SJSA1 (cell line): ENCODE measurements around the gene TOM1L1. TPM values are rescaled to one million over a fixed set of nuclear protein-coding genes. Genes with fewer than 3 reads are reported as not detected.

ENCODE experiments used
- DNase-seq, 2 experiments: peaks; one replicate each; pipeline ENCODE4 v3.0.0-alpha.2; 2015 to 2020; ENCODE audit warnings: low spot score in 2 of 2, low read depth in 1 of 2
- H3K27ac ChIP-seq: fragments of 250-450 bp; sonication (Bioruptor Pico); 2 replicates; pipeline ENCODE4 v1.5.1; 2020; ENCODE audit warnings: mild to moderate bottlenecking, moderate library complexity
- H3K27me3 ChIP-seq: fragments of 250-450 bp; sonication (Bioruptor Pico); replicated peaks from 2 replicates; pipeline ENCODE4 v1.5.1; 2020; ENCODE audit warnings: mild to moderate bottlenecking, moderate library complexity
- H3K36me3 ChIP-seq: fragments of 250-450 bp; sonication (Bioruptor Pico); 2 replicates; pipeline ENCODE4 v1.5.1; 2020; ENCODE audit warnings: mild to moderate bottlenecking
- H3K4me1 ChIP-seq: fragments of 250-450 bp; sonication (Bioruptor Pico); replicated peaks from 2 replicates; pipeline ENCODE4 v1.6.1; 2021; ENCODE audit warnings: mild to moderate bottlenecking
- H3K4me3 ChIP-seq: fragments of 250-450 bp; sonication (Bioruptor Pico); 2 replicates; pipeline ENCODE4 v1.5.1; 2020; ENCODE audit warnings: mild to moderate bottlenecking
- H3K9me3 ChIP-seq: fragments of 250-450 bp; sonication (Bioruptor Pico); replicated peaks from 2 replicates; pipeline ENCODE4 v1.5.1; 2020; ENCODE audit warnings: mild to moderate bottlenecking
- total RNA-seq: library from RNA; depleted of rRNA; stranded (reverse); fragments of >200 nt; shearing (Covaris generic); gene quantifications from 2 replicates; pipeline ENCODE4 v1.2.3, GENCODE V29; 2014

The TOM1L1 gene
- total RNA-seq, 1 experiment from 2014 or later: 49.3 TPM

GRCh38 chr17:54944796-54945195 is 44.1 kb downstream of the TOM1L1 start:
- peak overlapping the region; percentile 88 for H3K27ac ChIP-seq

GRCh38 chr17:54945231-54945630 is 44.6 kb downstream of the TOM1L1 start:
- Histone ChIP-seq H3K36me3 (peaks cover 30% of the 10 kb centered on the region), H3K27ac (peak overlapping the region; percentile 88), H3K4me3 (no peak overlapping the region), H3K4me1 (peaks cover 51% of the 10 kb centered on the region), H3K9me3 (no peaks in the 10 kb centered on the region), H3K27me3 (no peaks in the 10 kb centered on the region)
- no peak for DNase-seq

More at GRCh38 chr17:54944796-54945195, 44.1 kb downstream of the TOM1L1 start:
- peak; percentile 69 to 90 for DNase-seq
- Histone ChIP-seq H3K36me3 (peaks cover 30% of the 10 kb centered on the region), H3K9me3 (no peaks in the 10 kb centered on the region), H3K4me1 (peaks cover 51% of the 10 kb centered on the region), H3K4me3 (no peak overlapping the region), H3K27me3 (no peaks in the 10 kb centered on the region)

GRCh38 chr17:54945671-54946070 is 45.0 kb downstream of the TOM1L1 start:
- no peaks in the 10 kb centered on the region for H3K27me3 ChIP-seq
- peak overlapping the region; percentile 88 for H3K27ac ChIP-seq
- DNase-seq: no peak
- no peak overlapping the region for H3K4me3 ChIP-seq
- peaks cover 30% of the 10 kb centered on the region for H3K36me3 ChIP-seq
- peaks cover 51% of the 10 kb centered on the region for H3K4me1 ChIP-seq
- no peaks in the 10 kb centered on the region for H3K9me3 ChIP-seq

- peaks cover 29% of the 10 kb centered on the region for H3K36me3 ChIP-seq
- H3K4me3 ChIP-seq: no peak overlapping the region
- H3K27ac ChIP-seq: no peak overlapping the region
- no peak for DNase-seq
- peaks cover 51% of the 10 kb centered on the region for H3K4me1 ChIP-seq
- H3K27me3 ChIP-seq: no peaks in the 10 kb centered on the region
- no peaks in the 10 kb centered on the region for H3K9me3 ChIP-seq
Observed at GRCh38 chr17:54947396-54947795, 46.7 kb downstream of the TOM1L1 start.

- Histone ChIP-seq H3K27ac (peak overlapping the region; percentile 13), H3K4me1 (peaks cover 51% of the 10 kb centered on the region), H3K36me3 (peaks cover 29% of the 10 kb centered on the region), H3K4me3 (no peak overlapping the region), H3K27me3 (no peaks in the 10 kb centered on the region), H3K9me3 (no peaks in the 10 kb centered on the region)
- peak; percentile 88 to 92 for DNase-seq
Observed at GRCh38 chr17:54948380-54948779, 47.7 kb downstream of the TOM1L1 start.

GRCh38 chr17:54950116-54950515 is 49.5 kb downstream of the TOM1L1 start:
- H3K9me3 ChIP-seq: no peaks in the 10 kb centered on the region
- H3K27ac ChIP-seq: no peak overlapping the region
- peaks cover 38% of the 10 kb centered on the region for H3K4me1 ChIP-seq
- DNase-seq: no peak
- no peak overlapping the region for H3K4me3 ChIP-seq
- H3K27me3 ChIP-seq: no peaks in the 10 kb centered on the region
- H3K36me3 ChIP-seq: peaks cover 38% of the 10 kb centered on the region

GRCh38 chr17:54951286-54951685 is 50.6 kb downstream of the TOM1L1 start:
- H3K36me3 ChIP-seq: peaks cover 50% of the 10 kb centered on the region
- H3K27ac ChIP-seq: no peak overlapping the region
- no peaks in the 10 kb centered on the region for H3K9me3 ChIP-seq
- no peak for DNase-seq
- H3K4me1 ChIP-seq: peaks cover 27% of the 10 kb centered on the region
- H3K27me3 ChIP-seq: no peaks in the 10 kb centered on the region
- no peak overlapping the region for H3K4me3 ChIP-seq

GRCh38 chr17:54956791-54957190 is 56.1 kb downstream of the TOM1L1 start:
- H3K27me3 ChIP-seq: no peaks in the 10 kb centered on the region
- peaks cover 74% of the 10 kb centered on the region for H3K36me3 ChIP-seq
- H3K4me3 ChIP-seq: no peak overlapping the region
- no peaks in the 10 kb centered on the region for H3K9me3 ChIP-seq
- H3K27ac ChIP-seq: no peak overlapping the region
- H3K4me1 ChIP-seq: no peaks in the 10 kb centered on the region
- DNase-seq: no peak

- no peak overlapping the region for H3K27ac ChIP-seq
- H3K4me3 ChIP-seq: peak overlapping the region; percentile 67
- no peak for DNase-seq
Observed at GRCh38 chr17:54967621-54968261, 67.1 kb downstream of the TOM1L1 start.

GRCh38 chr17:54968262-54968987 is 67.8 kb downstream of the TOM1L1 start, which contains the start of the genes COX11 and STXBP4:
COX11 (minus strand) TSS chr17:54968654; CDS start chr17:54968646, 8 bp downstream.
STXBP4 (plus strand) TSS chr17:54968765; CDS start chr17:54986220, 17,455 bp downstream.
- Histone ChIP-seq H3K36me3 (peaks cover 43% of the 10 kb centered on the region), H3K4me1 (peaks cover 16% of the 10 kb centered on the region), H3K27me3 (no peaks in the 10 kb centered on the region), H3K27ac (peak within 1 kb of the TSS; percentile 59), H3K4me3 (peak within 1 kb of the TSS; percentile 67), H3K9me3 (no peaks in the 10 kb centered on the region)
- peak; percentile 96 to 98 for DNase-seq

More at GRCh38 chr17:54967621-54968261, 67.1 kb downstream of the TOM1L1 start:
- H3K27me3 ChIP-seq: no peaks in the 10 kb centered on the region
- peaks cover 50% of the 10 kb centered on the region for H3K36me3 ChIP-seq
- peaks cover 16% of the 10 kb centered on the region for H3K4me1 ChIP-seq
- no peaks in the 10 kb centered on the region for H3K9me3 ChIP-seq

- Histone ChIP-seq H3K4me1 (peaks cover 16% of the 10 kb centered on the region), H3K27me3 (no peaks in the 10 kb centered on the region), H3K4me3 (peak overlapping the region; percentile 67), H3K36me3 (peaks cover 38% of the 10 kb centered on the region), H3K9me3 (no peaks in the 10 kb centered on the region), H3K27ac (peak overlapping the region; percentile 59)
- peak in 1 of 2 experiments; percentile 49 for DNase-seq
Observed at GRCh38 chr17:54968988-54969332, 68.3 kb downstream of the TOM1L1 start.

GRCh38 chr17:54969658-54970572 is 69.3 kb downstream of the TOM1L1 start:
- H3K36me3 ChIP-seq: peaks cover 28% of the 10 kb centered on the region
- peak overlapping the region; percentile 67 for H3K4me3 ChIP-seq
- DNase-seq: no peak
- peaks cover 16% of the 10 kb centered on the region for H3K4me1 ChIP-seq
- no peaks in the 10 kb centered on the region for H3K9me3 ChIP-seq
- H3K27ac ChIP-seq: no peak overlapping the region
- no peaks in the 10 kb centered on the region for H3K27me3 ChIP-seq

GRCh38 chr17:54971147-54971546 is 70.5 kb downstream of the TOM1L1 start:
- DNase-seq: no peak
- Histone ChIP-seq H3K9me3 (no peaks in the 10 kb centered on the region), H3K36me3 (peaks cover 18% of the 10 kb centered on the region), H3K4me1 (peaks cover 16% of the 10 kb centered on the region), H3K27me3 (no peaks in the 10 kb centered on the region), H3K27ac (no peak overlapping the region), H3K4me3 (no peak overlapping the region)
